ENCODE measurements around the gene UGT1A10.

Gene UGT1A10

DNA sequence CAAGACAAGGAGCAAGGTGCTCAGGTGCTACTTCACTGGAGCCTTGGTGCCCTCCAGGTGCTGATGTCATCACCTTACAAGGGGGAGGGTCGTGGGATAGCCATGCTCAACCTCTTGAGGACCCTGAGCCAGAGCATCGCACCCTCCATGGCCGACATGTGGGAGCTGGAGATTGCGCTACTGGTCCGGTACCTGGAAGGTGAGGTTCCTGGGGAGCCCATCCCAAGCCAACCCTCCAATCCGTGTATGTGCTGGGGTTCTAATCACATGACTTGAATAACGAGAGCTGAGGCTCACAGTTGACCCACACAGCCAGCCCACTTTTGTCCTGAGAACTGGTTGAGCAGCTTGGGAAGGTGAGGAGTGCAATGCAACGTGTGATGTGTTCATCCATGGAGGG is 167.7 kb downstream of the UGT1A10 start:
- TF ChIP-seq, protein P1, sequence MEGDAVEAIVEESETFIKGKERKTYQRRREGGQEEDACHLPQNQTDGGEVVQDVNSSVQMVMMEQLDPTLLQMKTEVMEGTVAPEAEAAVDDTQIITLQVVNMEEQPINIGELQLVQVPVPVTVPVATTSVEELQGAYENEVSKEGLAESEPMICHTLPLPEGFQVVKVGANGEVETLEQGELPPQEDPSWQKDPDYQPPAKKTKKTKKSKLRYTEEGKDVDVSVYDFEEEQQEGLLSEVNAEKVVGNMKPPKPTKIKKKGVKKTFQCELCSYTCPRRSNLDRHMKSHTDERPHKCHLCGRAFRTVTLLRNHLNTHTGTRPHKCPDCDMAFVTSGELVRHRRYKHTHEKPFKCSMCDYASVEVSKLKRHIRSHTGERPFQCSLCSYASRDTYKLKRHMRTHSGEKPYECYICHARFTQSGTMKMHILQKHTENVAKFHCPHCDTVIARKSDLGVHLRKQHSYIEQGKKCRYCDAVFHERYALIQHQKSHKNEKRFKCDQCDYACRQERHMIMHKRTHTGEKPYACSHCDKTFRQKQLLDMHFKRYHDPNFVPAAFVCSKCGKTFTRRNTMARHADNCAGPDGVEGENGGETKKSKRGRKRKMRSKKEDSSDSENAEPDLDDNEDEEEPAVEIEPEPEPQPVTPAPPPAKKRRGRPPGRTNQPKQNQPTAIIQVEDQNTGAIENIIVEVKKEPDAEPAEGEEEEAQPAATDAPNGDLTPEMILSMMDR (IDR thresholded peaks at IDR 0.05), result no peak

DNA sequence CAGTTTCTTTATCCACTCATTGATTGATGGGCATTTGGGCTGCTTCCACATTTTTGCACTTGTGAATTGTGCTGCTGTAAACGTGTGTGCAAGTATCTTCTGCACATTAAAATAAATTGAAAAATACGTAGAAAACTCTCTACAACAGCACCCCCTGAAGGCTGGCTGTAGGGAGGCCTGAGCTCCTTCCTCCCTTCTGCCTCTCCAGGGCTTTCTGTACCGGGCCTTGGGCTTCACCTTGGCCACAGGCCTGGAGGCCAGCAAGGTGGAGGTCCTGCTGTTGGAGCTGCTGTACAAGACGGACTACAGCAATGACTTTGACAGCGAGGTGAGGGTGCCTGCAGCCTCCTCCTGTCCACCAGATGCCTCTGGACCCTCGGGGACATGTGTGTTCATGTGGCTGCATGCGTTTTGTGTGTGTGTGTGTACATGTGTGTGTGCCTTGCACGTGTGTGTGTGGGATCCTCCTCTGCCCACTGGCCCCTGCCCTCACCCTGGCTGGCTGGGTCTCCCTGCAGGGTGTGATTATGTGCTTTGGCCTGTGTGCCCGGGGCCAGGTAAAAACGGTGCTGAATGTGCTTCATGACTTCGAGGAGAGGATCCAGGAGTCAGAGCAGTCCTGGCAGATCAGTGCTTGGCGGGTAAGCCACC is 171.1 kb downstream of the UGT1A10 start:
- TF ChIP-seq, protein P1 (IDR thresholded peaks at IDR 0.05), result no peak

DNA sequence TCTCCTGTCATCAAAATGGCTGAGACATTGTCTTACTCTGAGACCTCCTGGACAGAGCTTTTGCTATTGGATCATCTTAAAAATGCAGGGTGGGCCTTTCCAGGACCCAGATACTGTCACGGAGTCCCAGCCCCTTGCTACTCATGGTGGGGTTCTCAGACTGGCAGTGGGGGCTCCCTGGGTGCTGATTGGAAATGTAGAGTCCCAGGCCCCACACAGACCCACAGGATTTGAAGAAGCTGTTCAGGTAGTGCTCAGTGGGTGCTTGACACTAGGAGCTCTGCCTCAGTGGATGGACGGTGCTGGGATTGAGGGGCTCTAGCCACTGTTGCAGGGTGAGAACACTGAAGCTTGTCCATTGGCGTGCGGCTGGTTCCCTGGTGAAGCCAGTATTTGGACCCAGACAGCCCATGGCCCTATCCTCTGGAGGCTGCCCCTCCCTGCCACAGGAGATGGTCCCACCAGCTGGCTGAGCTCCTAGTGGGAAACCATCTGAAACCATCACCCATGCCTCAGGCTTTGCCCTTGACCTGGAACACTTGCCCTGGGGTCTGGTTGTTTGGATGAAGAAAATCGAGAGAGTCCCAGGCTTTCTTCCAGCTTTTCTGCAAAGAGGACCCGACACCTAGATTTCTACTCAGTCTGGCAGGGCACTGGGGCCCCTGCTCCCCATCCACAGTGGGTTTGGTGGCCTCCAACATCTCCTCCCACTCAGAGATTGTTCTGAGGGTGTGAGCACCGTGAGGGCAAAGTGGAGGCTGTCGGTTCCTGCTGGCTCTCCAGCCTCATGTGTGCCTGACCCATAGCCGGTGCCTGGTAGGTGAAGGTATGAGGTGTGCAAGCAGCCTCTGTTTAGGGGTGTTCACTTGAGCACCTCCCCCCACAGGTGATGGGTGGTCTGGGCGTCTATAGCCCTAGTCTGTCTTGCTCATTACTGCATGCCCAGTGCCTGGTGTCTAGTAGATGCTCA is 172.0 kb downstream of the UGT1A10 start:
- TF ChIP-seq, protein P1 (IDR thresholded peaks at IDR 0.05), result no peak

DNA sequence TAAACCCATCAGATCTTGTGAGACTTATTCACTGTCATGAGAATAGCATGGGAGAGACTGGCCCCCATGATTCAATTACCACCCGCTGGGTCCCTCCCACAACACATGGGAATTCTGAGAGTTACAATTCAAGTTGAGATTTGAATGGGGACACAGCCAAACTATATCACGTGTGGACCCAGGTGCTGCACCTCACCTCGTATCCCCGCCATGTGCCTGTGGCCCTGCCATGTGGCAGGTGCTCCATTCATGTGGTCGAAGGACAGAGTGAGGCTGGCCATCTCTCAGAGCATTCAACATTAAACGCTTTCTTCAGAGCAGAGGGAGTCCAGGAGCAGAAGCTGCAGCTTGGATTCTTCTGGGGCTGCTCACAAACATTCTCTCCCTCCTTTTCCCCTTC is 174.1 kb downstream of the UGT1A10 start:
- TF ChIP-seq, protein P1 (IDR thresholded peaks at IDR 0.05), result no peak

DNA sequence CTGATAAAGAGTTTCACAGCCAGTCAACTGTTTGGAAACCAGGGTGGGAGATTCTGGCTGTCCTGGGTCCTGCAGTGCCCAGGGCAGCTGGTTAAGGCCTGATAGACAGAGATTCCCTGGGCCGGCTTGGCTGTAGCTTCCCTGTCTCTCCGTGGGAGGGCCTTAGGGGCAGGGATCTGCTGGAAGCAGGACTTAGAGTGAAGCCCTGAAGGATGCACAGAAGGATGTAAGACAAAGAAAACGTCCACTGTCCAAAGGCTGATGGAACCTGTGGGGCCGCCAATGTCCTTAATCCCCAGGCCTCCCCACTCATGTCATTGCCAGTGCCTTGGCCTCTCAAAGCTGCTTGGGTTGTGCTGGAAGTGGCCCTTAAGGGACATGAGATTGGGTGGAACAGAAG is 174.8 kb downstream of the UGT1A10 start:
- TF ChIP-seq, protein P1 (IDR thresholded peaks at IDR 0.05), result no peak

DNA sequence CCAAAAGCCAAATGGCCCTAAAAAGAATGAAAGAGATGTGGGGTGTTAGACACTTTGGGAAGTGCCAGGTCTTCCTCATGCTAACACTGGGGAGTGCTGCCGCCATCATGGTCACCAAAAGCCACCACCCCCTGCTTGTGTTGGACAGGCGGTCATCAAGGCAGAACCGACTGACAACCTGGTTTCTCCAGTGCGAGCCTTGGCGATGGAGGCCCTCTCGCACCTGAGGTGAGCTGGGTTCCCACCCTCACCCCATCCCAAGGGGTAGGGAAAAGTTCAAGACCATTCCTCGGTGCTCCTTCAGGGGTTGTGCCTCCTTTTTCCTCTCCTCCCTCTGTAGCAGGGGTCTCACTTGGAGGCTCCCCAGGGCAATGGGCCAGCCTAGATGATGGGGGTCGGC is 175.5 kb downstream of the UGT1A10 start:
- TF ChIP-seq, protein P1 (IDR thresholded peaks at IDR 0.05), result no peak

DNA sequence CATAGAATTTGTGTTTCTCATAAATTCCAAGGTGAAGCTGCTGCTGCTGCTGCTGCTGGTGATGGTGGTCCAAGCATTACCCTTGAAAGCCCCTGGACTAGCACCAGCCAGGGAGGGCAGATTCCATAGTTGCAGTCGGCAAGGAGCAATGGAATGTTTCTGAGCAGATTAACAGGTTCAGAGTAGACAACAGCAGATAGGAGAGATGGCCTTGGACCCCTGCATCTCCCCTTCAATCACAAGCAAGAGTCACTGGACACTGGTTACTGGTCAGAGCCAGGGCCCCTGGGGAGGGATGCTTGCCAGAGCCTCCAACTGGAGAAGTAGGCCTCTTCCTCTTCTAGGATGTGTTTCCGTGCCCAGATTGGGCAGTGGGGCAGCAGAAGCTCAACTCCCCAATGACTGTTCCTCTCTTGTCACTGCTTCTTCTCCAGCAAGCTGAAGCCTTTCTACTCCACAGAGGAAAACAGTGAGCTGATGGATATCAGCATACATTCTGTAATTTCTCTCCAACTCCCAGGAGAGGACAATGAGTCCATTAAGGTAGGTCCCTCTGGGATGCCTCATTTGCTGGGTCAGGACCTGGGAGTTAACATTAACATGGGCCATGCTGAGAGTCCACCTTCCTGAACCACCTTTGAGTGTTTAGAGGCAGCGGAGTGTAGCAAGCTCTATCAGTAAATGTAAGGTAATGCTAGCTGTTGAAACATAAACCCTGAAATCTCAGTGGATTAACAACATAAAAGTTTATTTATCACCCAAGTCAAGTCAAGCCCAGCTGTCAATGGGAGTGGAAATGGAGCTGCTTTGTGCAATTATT is 177.2 kb downstream of the UGT1A10 start:
- TF ChIP-seq, protein P1 (IDR thresholded peaks at IDR 0.05), result no peak
